ENCODE results near the gene MRPS18B. TPM values are rescaled to one million over a fixed set of nuclear protein-coding genes. Genes with fewer than 3 reads are reported as not detected.

The MRPS18B gene
- total RNA-seq, 2 experiments from 2014 or later, result 48.2 to 65.7 TPM

DNA sequence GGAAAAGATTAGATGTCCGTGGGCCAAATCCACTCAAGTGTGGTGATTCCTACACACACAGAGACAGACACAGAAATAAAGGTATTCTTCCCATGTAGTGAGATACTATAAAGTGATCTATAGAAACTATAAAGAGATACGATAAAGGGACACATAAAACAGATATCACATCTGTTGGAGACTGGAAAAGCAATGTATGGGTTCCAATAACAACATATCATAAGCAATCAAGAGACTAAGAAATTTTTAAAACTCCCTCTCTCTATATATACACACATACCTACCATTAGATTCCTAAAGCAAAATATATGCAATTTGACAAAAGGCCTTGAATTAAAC lies 5.8 kb upstream of the MRPS18B start:
- Mint-ChIP-seq H3K4me1 (peaks cover 58% of the 10 kb centered on the region), H3K4me3 (no peak overlapping the region), H3K27me3 (no peaks in the 10 kb centered on the region), H3K27ac (peak overlapping the region; percentile 41), H3K36me3 (peaks cover 81% of the 10 kb centered on the region), H3K9me3 (ENCODE audit: low read depth) (no peaks in the 10 kb centered on the region)
- CTCF ChIA-PET, result interaction anchor here (1.6 to 4.3 kb wide), 3 partner anchors 11 to 70 kb away, joined by 5 to 40 read pairs (median 6); no protein-coding TSS in a partner anchor
- no peak for ATAC-seq
- DNase-seq, result no peak

DNA sequence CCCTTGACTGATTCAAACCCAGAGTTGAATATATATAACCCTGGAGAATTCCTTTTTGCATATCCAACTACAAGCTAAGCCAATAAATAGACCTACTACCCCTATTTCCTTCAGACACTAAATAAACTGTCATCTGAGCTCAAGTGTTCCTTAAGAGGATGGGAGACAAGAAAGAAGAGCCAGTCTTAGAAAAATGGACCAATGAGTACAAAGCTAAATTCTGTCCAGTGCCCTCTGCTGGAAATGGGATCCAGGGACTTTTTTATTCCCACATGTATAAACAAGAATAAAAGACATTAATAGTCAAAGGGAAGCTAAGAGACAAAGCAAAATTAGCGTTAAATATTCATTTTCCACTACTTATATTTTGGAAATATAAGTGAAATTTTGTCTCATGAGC lies 5.4 kb upstream of the MRPS18B start:
- Mint-ChIP-seq H3K4me3 (no peak overlapping the region), H3K27me3 (peaks cover 3% of the 10 kb centered on the region), H3K27ac (peak overlapping the region; percentile 41), H3K4me1 (peaks cover 58% of the 10 kb centered on the region), H3K9me3 (ENCODE audit: low read depth) (no peaks in the 10 kb centered on the region), H3K36me3 (peaks cover 82% of the 10 kb centered on the region)
- no peak for ATAC-seq
- no peak for DNase-seq
- CTCF ChIA-PET, result interaction anchor here (1.1 to 4.3 kb wide), 8 partner anchors 12 to 128 kb away, joined by 3 to 40 read pairs (median 8); partner anchors contain the start of gene ATAT1

DNA sequence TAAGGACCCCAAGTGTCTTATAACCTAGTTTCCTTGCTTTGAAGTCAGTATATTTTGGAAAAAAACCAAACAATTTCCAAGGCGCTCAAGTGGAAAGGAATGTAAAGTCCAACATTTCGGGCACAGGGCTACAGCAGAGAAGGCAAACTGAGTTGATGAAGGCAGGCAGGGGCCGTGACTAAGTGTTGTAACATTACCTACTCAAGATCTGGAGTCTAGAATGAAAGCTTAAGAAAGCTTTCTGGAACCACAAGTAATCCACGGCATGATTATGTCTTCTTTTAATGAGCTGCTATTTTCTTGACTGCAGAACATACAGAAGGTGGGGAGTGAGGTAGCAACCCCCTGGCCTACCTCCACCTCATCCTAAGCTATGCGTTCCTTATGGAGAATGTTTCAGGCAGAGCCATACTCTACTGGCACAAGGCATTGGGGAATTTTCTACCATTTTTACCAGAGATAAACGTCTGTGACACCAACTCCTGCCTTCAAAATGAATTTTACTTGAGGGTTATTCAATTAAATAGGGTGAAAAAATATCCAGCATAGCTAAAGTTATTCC lies 4.9 kb upstream of the MRPS18B start:
- CTCF ChIA-PET, result interaction anchor here (1.1 to 4.3 kb wide), 10 partner anchors 11 to 129 kb away, joined by 3 to 40 read pairs (median 8); partner anchors contain the start of gene ATAT1
- ATAC-seq (no peak), DNase-seq (no peak)
- Mint-ChIP-seq H3K36me3 (peaks cover 80% of the 10 kb centered on the region), H3K4me3 (no peak overlapping the region), H3K4me1 (peaks cover 55% of the 10 kb centered on the region), H3K27ac (peak overlapping the region; percentile 47), H3K27me3 (peaks cover 3% of the 10 kb centered on the region), H3K9me3 (ENCODE audit: low read depth) (no peaks in the 10 kb centered on the region)

GRCh38 chr6:30613251-30614043 lies 4.2 kb upstream of the MRPS18B start:
- CTCF ChIA-PET, result interaction anchor here (0.6 to 4.3 kb wide), 13 partner anchors 8 to 130 kb away, joined by 3 to 40 read pairs (median 6); partner anchors contain the start of gene ATAT1
- Mint-ChIP-seq H3K4me1 (peaks cover 56% of the 10 kb centered on the region), H3K9me3 (ENCODE audit: low read depth) (no peaks in the 10 kb centered on the region), H3K4me3 (peak overlapping the region; percentile 97), H3K27me3 (peaks cover 3% of the 10 kb centered on the region), H3K36me3 (peaks cover 75% of the 10 kb centered on the region), H3K27ac (peak overlapping the region; percentile 100)
- ATAC-seq, result no peak
- no peak for DNase-seq

- Mint-ChIP-seq H3K36me3 (peaks cover 69% of the 10 kb centered on the region), H3K27ac (peak overlapping the region; percentile 100), H3K4me1 (peaks cover 56% of the 10 kb centered on the region), H3K4me3 (peak overlapping the region; percentile 97), H3K27me3 (peaks cover 3% of the 10 kb centered on the region), H3K9me3 (ENCODE audit: low read depth) (no peaks in the 10 kb centered on the region)
- no peak for DNase-seq
- ATAC-seq, result no peak
- CTCF ChIA-PET, result interaction anchor here (0.6 to 4.3 kb wide), 23 partner anchors 9 to 400 kb away, joined by 3 to 40 read pairs (median 4); partner anchors contain the start of genes ATAT1 and DHX16
Observed at GRCh38 chr6:30614044-30614842, 3.4 kb upstream of the MRPS18B start.

GRCh38 chr6:30614843-30615218 lies 2.8 kb upstream of the MRPS18B start:
- Mint-ChIP-seq H3K36me3 (peaks cover 69% of the 10 kb centered on the region), H3K9me3 (ENCODE audit: low read depth) (no peaks in the 10 kb centered on the region), H3K27ac (peak overlapping the region; percentile 100), H3K4me1 (peaks cover 57% of the 10 kb centered on the region), H3K4me3 (peak overlapping the region; percentile 97), H3K27me3 (peaks cover 3% of the 10 kb centered on the region)
- ATAC-seq (peak; percentile 59), DNase-seq (peak; percentile 94)
- CTCF ChIA-PET, result interaction anchor here (0.6 to 4.3 kb wide), 23 partner anchors 12 to 401 kb away, joined by 3 to 40 read pairs (median 4); partner anchors contain the start of genes ATAT1, DHX16 and PRR3

GRCh38 chr6:30615219-30615957 lies 2.3 kb upstream of the MRPS18B start:
- peak overlapping the region; percentile 97 for H3K4me3 Mint-ChIP-seq
- ATAC-seq (no peak), DNase-seq (peak; percentile 62)
- peaks cover 3% of the 10 kb centered on the region for H3K27me3 Mint-ChIP-seq
- H3K27ac Mint-ChIP-seq, result peak overlapping the region; percentile 100
- peaks cover 65% of the 10 kb centered on the region for H3K36me3 Mint-ChIP-seq
- peaks cover 53% of the 10 kb centered on the region for H3K4me1 Mint-ChIP-seq
- CTCF ChIA-PET, result interaction anchor here (0.6 to 4.3 kb wide), 21 partner anchors 11 to 401 kb away, joined by 3 to 40 read pairs (median 4); partner anchors contain the start of genes ATAT1, DHX16 and PRR3
- H3K9me3 Mint-ChIP-seq (ENCODE audit: low read depth), result no peaks in the 10 kb centered on the region

DNA sequence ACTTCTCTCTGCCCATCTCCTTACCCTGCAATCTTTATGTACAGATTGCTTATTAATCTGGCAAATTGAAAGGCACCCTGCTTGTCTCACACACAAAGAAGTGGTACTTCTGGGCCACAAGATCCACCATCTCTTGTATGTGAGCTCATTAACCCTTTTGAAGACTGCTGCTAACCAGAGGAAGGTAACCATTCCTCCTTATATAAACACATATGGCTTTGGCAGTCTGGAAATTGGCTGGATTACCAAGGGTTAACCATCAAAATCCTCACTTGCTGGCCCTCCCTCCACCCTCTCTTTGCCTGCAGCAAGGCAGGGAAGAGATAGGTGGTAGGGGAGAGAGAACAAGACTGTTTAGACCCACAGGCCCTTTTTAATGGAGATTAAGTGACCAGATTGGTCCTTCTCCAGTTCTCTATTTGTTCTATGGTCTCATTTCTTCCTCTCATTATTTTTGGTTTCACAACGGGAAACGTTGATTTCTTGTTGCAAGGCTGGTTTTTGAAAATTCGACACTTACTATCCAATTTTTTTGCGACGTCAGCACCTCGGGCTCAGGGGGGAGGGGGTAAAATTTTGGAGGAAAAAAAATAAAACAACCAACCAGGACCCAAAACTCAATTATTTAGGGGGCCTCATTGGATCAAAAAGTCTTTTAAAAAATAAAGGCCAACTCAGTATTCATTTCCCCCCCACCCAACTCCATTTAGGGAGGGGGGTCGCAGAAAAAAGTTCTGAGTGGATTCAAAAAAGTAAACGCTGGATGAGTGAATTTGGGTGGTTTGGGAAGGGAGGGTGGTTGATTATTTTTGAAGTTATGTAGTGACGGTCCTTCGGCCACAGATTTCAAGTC lies 1.5 kb upstream of the MRPS18B start:
- Mint-ChIP-seq H3K36me3 (peaks cover 62% of the 10 kb centered on the region), H3K27ac (peak overlapping the region; percentile 100), H3K4me1 (peaks cover 48% of the 10 kb centered on the region), H3K9me3 (ENCODE audit: low read depth) (no peaks in the 10 kb centered on the region), H3K4me3 (peak overlapping the region; percentile 97), H3K27me3 (peaks cover 3% of the 10 kb centered on the region)
- CTCF ChIA-PET, result interaction anchor here (1.3 to 4.3 kb wide), 7 partner anchors 11 to 115 kb away, joined by 3 to 40 read pairs (median 14); partner anchors contain the start of gene ATAT1
- DNase-seq (no peak), ATAC-seq (no peak)

DNA sequence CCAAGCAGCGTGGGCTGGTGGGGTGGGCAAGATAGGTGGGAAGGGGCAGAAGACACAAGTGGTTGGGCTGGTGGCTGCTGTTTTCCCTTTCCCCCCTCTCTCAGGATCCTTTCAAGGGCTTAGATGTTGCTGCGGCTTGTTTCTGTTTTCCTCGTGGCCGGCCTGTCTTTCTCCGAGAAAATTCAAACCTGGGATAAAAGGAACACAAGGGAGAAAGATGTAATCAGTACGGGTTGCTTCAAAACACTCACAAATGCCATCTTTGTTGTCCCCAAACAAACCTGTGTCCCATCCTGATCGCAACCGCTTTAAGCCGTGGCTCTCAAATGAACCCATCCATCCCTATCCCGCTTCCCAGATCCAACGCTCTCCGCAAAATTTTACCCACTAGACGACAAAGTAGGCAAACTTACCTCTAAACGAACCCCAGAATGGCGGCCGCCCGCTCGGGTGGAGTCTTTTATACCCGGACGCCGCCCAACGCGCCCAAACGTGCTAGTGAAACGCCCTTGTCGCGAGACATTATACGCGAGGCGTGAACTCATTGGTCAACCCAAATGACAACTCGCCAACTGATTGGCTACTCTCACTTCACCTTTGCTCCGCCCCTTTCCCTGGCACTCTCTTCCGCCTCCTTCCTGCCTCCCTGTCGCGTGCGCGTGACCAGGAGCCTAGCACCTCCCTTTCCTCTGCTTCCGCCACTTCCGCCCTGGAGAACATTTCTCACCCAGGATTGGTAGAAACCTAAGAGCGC lies 652 bp upstream of the MRPS18B start, which contains the start of gene PPP1R10:
TSS of gene PPP1R10 (minus strand) at position 433 of the 754 bp plus-strand sequence. CDS start 7,299 bp downstream, outside the sequence.
- Mint-ChIP-seq H3K27me3 (peaks cover 3% of the 10 kb centered on the region), H3K36me3 (peaks cover 58% of the 10 kb centered on the region), H3K27ac (peak within 1 kb of the TSS; percentile 100), H3K9me3 (ENCODE audit: low read depth) (no peaks in the 10 kb centered on the region), H3K4me3 (peak within 1 kb of the TSS; percentile 97), H3K4me1 (peaks cover 42% of the 10 kb centered on the region)
- DNase-seq (peak; percentile 100), ATAC-seq (peak; percentile 80)
- CTCF ChIA-PET, result interaction anchor here (1.0 to 2.5 kb wide), 10 partner anchors 10 to 105 kb away, joined by 3 to 9 read pairs (median 6); partner anchors contain the start of gene ATAT1

DNA sequence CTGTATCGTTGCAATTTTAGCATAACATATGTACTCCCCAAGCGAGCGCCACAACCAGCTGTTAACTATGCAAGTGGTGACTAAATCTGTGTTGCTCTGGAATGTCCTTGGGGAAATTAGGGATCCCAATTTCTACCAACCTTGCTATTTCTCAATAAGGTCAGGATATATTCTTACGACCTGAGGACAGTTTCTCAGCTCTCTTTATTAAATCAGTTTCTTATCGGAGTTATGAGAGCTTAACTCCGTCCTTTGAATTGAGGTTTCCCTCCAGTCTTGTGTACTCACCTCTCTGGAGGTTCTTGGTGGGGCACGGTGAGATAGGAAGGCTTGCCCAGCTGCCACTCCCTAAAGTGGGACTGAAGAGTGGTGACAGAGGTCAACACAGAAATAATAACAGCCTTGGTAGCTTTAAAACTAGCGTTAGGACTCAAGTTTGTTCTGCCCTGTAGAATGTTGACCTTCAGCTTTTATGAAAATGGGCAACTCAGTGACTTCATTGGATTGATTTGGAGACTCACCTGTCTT lies 694 bp downstream of the MRPS18B start:
- CTCF ChIA-PET, result interaction anchor here (1.0 to 2.5 kb wide), 15 partner anchors 8 to 462 kb away, joined by 3 to 9 read pairs (median 5); partner anchors contain the start of genes ABCF1 and ATAT1

DNA sequence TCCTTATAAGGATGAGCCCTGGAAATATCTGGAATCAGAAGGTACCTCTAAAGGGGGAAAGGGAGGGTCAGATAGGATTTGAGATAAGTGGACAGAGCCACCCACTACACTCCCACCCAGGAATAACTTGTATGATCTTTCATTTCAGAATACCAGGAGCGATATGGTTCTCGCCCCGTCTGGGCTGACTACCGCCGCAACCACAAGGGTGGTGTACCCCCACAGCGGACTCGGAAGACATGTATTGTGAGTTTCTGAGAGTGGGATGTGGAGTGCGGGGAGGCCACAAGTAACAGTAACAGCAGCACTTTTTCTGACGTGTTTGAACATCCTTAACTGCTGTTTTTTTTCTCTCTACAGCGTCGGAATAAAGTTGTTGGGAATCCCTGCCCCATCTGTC lies 1.9 kb downstream of the MRPS18B start:
- Mint-ChIP-seq H3K27me3 (peaks cover 3% of the 10 kb centered on the region), H3K27ac (peak overlapping the region; percentile 100), H3K4me1 (peaks cover 22% of the 10 kb centered on the region), H3K9me3 (ENCODE audit: low read depth) (no peaks in the 10 kb centered on the region), H3K36me3 (peaks cover 53% of the 10 kb centered on the region), H3K4me3 (peak overlapping the region; percentile 97)
- CTCF ChIA-PET, result interaction anchor here (1.2 to 2.5 kb wide), 4 partner anchors 21 to 111 kb away, joined by 3 to 9 read pairs (median 8); no protein-coding TSS in a partner anchor
- no peak for DNase-seq
- no peak for ATAC-seq

More for the DNA sequence above, 694 bp downstream of the MRPS18B start:
- Mint-ChIP-seq H3K9me3 (ENCODE audit: low read depth) (no peaks in the 10 kb centered on the region), H3K4me1 (peaks cover 33% of the 10 kb centered on the region), H3K4me3 (peak overlapping the region; percentile 97), H3K27ac (peak overlapping the region; percentile 100), H3K36me3 (peaks cover 59% of the 10 kb centered on the region), H3K27me3 (peaks cover 3% of the 10 kb centered on the region)
- DNase-seq (no peak), ATAC-seq (no peak)

Measured in activated CD8-positive, alpha-beta memory T cell treated with anti-CD3 and anti-CD28 coated beads, Interleukin-2, amount 10 ng/mL, durations not matched to agents 7 days and 5 days (primary cell).